ENCODE results near the gene PDXDC1.
"Not testable (repeated sequence)": the region's sequence is repeated elsewhere in the genome, so short reads cannot be mapped to it uniquely, and the experiment has no call there.

The PDXDC1 gene

DNA sequence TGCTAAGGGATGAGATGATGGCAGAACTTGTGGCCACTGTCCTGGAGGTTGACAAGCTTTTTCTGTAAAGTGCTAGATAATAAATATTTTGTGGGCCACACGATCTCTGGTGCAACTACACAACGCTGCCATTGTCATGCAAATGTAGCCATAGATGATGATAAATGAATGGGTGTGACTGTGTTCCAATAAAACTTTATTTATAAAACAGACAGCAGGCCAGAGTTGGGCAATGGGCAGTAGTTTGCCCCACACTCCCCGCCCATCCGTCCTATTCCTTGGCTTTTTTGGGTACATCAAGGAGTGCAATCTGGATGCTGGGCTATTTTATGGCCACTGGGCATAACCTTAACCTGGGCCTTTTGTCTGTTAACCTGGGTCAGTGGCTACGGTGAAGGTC is 184.8 kb downstream of the PDXDC1 start:
- not testable (repeated sequence) for DNase-seq (ENCODE audit: low spot score)

DNA sequence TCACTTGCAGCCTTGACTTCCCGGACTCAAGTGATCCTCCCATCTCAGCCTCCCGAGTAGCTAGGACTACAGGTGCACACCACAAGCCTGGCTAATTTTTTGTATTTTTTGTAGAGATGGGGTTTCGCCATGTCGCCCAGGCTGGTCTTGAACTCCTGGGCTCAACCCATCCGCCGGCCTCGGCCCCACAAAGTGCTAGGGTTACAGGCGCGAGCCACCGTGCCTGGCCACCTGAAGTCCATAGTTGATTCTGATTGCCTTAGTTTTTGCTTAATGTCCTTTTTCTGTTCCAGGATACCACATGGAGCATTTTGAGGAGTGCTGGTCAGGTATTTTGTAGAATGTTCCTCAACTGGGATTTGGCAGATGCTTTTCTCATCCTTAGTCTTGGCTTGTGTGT is 185.7 kb downstream of the PDXDC1 start:
- DNase-seq (ENCODE audit: low spot score), result not testable (repeated sequence)

DNA sequence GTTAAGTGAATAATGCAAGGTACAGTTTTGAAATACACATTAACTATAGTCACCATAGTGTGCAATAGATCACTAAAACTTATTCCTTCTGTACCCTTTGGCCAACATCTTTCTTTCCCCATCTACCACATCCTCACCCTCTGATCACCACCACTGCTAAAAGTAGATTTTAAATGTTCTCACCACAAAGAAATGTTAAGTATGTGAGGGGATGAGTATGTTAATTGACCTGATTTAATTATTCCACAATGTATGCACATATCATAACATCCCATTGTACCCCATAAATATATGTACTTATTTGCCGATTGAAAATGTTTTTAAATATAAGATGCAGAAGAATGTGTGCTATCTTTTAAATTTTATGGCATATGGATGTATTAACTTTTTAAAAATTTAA is 188.2 kb downstream of the PDXDC1 start:
- not testable (repeated sequence) for DNase-seq (ENCODE audit: low spot score)

DNA sequence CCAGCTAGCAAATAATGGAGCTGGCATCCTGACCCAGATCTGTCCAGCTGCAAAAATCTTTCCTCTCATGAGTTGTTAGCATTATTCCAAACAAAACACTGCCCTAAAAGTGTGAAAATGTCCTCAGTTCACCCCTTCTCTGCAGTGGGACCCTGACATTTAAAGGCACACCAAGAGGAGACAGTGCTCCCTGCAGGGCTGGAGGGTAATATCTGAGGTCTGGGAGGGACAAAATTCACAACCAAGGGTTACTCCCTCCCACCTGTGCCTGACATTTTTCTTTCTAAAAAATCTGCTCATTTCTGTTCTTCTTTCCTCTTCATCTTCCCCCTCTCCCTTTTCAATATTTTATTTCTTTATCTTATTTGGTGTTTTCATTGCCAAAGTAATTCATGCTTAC is 191.4 kb downstream of the PDXDC1 start:
- DNase-seq (ENCODE audit: low spot score), result not testable (repeated sequence)

DNA sequence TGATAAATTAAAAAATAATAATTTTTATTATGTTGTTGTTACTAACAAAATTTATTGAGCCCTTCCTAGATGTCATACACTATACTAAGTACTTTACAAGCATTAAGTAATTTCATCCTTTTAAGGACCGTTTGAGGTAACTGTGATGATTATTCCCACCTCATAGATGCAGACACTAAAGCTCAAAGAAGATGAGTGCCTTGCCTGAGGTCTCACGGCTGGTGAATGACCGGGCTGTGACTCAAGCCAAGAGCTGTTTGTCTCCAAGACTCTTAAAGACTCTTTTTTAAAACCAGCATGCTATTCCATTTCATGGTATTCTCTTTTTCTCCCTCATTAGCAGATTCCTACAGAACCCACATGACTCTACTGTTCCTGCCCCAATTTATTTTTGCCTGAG is 193.5 kb downstream of the PDXDC1 start:
- not testable (repeated sequence) for DNase-seq (ENCODE audit: low spot score)

DNA sequence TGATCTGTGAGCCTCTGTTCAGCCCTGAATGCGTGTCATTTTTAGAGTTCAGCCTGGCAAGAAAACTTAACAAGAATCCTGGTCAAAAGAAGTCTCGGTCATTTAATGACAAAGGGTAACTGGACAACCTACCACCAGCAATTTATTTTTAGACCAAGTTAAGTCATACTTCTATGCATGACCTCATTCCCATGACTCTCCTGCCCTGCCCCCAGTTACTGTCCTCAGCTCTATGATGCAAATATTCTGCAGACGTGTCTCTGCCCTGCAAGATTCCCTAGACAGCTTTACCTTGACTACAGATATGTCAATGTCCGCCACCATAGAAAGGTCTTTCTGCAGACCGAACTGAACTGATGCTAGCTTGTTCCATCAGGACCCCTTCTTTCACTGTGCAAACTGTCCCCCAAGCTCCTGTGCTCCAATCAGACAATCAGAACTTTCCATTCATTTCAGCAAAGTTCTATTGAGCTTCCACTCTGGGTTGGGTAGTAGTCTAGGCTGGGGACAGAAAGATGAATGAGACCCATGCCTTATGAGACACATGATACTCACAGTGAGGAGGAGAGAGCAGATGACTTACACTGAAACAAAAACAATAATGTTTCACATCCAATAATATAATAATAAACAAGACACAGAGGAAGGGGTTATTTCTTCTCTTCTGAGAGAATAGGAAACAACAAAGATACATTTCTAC is 194.3 kb downstream of the PDXDC1 start:
- not testable (repeated sequence) for DNase-seq (ENCODE audit: low spot score)

DNA sequence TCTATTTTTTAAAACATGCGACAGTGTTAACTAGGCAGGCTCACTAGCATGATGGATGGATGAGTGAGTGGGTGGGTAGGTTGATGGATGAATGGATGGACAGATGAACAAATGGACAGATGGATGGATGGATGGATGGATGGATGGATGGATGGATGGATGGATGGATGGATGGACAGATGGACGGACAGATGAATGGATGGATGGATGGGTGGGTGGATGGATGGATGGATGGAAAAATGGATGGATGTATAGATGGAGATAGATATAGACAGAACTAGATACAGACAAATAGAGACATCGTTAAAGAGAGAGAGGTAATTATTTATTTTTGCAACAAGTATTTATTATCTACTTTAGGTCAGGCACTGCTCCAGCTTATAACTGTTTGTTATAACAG is 205.1 kb downstream of the PDXDC1 start:
- not testable (repeated sequence) for DNase-seq (ENCODE audit: low spot score)

DNA sequence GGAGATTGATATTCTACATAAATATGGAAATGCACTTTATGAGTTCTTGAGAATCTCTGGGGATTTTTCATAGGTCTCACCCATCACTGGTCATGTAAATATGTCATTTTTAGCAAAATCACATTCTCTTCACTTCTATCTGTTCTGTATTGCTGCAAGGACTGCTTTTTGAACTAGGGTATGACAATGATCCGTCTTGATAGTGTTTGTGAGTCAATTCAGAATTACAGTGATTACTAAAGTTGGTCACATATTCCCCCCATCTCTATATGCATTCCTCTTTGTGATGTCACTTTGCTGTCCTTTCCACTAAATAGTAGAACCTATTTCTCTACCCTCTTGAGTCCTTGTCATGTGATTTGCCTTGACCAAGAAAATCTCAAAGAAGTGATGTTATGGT is 206.1 kb downstream of the PDXDC1 start:
- DNase-seq (ENCODE audit: low spot score), result not testable (repeated sequence)

DNA sequence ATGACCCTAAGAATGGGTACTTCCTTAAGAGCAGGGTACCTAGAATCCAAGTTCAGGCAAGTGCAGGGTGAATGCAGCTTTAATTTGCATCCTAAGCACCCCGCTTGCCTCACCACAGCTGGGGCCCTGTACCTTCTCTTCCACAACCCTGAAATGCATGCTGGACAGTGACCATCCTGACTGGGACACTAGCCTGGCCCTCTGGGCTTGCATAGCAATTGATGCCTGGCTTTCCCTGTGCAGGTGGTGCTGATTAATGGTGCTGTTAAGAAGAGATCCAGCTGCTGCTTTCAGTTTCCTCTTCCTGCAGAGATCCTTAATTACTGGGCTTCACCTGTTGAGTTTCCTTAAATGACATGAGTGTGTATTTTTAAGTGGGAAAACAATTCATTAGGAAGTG is 209.2 kb downstream of the PDXDC1 start:
- DNase-seq (ENCODE audit: low spot score), result not testable (repeated sequence)

Data from activated CD4-positive, alpha-beta T cell treated with anti-CD3 and anti-CD28 coated beads, Interleukin-2, Interleukin-4, amounts not matched to agents 100 ng/mL and 50 ng/mL, durations not matched to agents 16 hours and 8 hours (primary cell).